Kasumi-1 (cell line): ENCODE measurements around the gene RSPH4A.
"Not testable (repeated sequence)": the region's sequence is repeated elsewhere in the genome, so short reads cannot be mapped to it uniquely, and the experiment has no call there.

Experiments
- DNase-seq, 2 experiments: peaks; one replicate each; lab custom pipeline; 2025; lab: John Stamatoyannopoulos, UW

RSPH4A gene

GRCh38 chr6:116615937-116616736 lies at the start of gene RSPH4A:
RSPH4A (plus strand) TSS chr6:116616479; CDS start chr6:116616624, 145 bp downstream.
- DNase-seq, result peak; percentile 99

DNA sequence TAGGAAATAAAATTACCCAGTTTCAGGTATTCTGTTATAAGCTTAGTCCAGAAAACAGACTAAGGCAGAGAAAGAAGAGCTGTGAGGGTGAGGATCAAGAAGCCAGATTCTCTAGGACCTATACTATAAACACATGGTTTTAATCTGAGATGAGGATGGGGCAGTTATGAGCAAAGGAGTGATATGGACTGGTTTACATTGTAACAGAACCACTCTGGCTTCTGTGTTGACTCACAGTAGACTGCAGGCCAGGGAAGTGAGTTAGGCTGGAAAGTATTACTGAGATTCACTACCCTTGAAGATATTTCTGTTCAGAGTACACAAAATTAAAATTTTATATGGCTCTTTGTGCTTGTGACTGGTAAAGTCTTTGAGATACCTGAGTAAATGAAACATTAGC lies 48.2 kb upstream of the RSPH4A start:
- DNase-seq, result no peak

- DNase-seq, result no peak
These were observed 47.2 kb upstream of the RSPH4A start for GRCh38 chr6:116568821-116569755.

DNA sequence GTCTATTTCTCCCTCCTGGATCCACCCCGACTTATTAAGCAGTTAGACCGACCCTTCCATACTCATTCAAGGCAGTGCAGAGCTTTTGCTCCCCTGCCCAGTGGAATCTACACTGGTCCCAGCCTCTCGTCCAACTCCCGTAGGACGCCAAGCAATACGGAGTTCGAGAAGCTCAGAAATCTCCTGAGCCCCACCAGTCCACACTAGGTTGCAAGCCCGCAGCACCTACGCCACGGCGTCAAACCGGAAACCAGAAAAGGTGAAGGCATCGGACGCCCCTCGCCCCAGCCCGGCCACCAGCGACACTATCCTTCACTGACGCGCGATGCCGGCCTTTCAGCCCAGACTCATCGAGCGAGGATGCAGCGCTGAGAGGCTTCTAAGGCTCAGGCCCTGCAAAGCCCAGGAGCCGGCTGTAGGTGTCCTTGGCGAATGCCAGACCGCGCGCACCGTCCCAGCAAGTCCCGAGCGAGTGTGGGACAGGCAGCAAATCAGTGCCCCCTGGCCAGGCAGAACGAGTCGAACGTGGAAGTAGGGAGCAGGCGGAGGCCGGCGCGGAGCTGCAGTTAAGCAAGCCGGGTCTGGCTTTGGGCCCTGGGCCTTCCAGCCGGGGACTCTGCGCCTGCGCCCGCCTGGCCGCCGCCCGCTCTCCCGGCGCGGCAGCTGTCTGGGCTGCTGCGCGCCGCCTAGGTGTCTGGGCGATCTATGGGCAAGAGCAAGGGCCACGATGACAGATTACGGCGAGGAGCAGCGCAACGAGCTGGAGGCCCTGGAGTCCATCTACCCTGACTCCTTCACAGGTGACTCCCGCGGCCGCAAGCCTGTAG lies 45.2 kb upstream of the RSPH4A start, which contains the start of gene RWDD1:
Gene RWDD1 (plus strand): TSS at position 649 of the 827 bp plus-strand sequence. CDS start 79 bp downstream, at position 728.
- peak; percentile 99 for DNase-seq

DNA sequence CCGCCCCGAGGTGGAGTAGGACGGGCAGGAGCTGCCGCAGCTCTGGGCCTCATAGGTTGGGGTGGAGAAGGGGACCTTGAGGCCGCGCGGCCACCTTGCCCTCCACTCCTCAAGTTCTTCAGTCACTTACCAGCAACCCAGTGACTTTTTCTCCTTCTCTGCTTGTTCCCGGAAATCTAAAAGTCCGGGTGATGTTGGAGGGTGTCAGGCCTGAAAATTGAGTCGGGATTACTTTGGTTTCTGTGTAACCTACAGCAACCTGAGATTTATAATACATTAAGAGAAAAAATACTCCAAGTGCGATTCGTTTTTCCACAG lies 44.6 kb upstream of the RSPH4A start:
- DNase-seq, result peak in 1 of 2 experiments; percentile 35

DNA sequence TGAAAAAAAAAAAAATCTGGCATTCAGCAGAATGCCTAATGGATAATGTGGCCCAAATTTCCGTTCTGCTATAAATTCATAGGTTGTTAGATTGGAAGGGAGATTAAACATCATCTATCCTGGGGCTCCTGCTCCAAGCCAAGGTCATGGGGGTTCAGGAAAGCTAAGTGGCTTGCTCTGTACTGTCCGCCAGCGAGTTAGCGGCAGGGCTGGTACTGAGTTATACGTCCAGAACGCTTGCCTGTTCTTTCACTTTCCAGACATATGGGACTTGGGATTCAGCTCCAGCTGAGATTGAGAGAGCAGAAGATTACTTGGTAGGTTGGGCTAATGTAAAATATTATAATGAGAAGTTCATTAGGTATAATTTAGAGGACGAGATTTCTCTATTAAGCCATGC lies 44.1 kb upstream of the RSPH4A start:
- DNase-seq, result peak; percentile 13 to 24

DNA sequence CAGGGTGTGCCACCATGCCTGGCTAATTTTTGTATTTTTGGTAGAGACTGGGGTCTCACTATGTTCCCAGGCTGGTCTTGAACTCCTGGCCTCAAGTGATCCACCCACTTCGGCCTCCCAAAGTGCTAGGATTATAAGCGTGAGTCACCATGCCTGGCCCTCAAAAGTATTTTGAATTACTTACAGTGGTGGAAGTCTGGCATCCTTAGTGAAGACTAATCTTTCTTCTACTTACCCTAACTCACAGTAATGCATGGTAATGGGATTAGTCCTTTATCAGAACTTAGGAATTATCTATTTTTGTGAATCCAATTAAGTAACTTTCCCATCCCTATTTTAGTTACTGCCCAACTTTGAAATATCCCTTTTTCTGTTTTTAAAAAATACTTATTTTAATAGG lies 41.1 kb upstream of the RSPH4A start:
- no peak for DNase-seq

GRCh38 chr6:116577486-116577885 lies 38.8 kb upstream of the RSPH4A start:
- no peak for DNase-seq

GRCh38 chr6:116578335-116578734 lies 37.9 kb upstream of the RSPH4A start:
- no peak for DNase-seq

DNA sequence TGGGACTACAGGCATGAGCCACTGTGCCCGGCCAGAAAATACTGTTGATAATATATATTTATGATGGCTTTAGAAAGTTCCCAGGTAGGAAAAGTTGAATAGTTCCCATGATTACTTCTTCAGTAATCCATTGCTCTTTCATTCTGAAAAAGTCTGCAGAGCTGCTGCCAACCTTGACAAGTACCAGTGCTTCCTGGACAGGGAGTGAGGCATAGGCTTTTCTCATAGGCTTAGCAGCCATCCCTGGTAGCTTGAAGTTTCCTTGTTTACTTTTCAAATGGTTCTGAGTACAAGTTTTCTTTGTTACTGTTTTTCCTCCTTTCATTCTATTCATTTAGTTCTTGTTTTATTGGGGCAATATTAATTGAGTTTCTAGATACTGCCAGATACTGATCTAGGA lies 37.1 kb upstream of the RSPH4A start:
- DNase-seq, result no peak

DNA sequence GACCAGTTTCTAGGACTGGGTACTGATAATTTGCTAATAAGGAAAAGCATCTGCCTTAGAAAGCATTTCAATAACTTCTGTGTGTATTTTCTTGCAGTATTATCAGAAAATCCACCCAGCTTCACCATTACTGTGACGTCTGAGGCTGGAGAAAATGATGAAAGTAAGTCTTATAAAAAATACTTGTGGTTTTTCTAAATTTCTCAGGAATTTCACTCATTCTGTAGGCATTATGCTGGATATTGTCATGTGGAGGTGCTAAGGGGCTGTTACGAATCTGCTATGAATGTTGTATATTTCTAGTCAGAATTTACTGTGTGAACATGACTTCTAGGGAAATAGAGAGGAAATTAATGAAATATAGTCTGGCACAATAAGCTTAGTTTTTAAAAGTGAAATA lies 36.1 kb upstream of the RSPH4A start:
- no peak for DNase-seq

GRCh38 chr6:116586276-116586675 lies 30.0 kb upstream of the RSPH4A start:
- DNase-seq, result no peak

DNA sequence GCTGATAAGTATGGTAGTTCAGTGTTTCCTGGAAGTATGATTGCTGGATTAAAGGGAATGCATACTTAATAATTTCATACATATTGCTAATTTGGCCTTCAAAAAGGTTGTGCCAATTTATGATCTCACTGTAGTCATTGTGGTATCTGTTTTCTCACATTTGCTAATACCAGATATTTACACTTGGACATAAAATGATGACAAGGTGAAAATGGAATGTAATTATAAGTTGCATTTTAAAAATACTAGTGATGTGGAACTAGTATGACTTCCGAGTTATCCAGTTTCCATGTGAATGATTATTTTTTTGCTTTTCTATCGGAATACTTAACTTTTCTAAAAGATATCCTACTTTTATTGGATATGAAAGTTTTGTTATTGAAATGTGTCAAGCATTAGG lies 29.5 kb upstream of the RSPH4A start:
- DNase-seq, result no peak

DNA sequence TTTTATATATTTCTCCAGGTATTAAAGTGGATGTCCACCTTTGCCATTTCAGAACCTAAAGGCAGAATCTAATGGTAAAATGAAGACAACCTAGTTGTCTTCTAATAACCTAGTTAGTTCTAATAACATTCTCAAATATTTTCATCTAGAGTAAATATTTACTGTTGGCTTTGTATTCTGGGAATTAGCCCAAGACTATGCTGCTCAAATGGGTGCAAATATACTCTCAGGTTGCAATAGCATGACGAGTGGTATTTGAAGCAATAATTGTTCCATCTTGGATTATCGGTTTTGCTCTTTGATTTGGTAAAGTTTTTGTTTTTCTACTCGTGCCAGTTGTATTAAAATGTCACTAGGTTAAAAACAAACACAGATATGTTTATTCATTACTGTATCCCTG lies 21.0 kb upstream of the RSPH4A start:
- no peak for DNase-seq

GRCh38 chr6:116596815-116597214 lies 19.5 kb upstream of the RSPH4A start:
- peak; percentile 10 to 25 for DNase-seq

GRCh38 chr6:116603916-116604315 lies 12.4 kb upstream of the RSPH4A start:
- not testable (repeated sequence) for DNase-seq

GRCh38 chr6:116604868-116605267 lies 11.4 kb upstream of the RSPH4A start:
- DNase-seq, result not testable (repeated sequence)

- no peak for DNase-seq
These were observed 10.3 kb upstream of the RSPH4A start for GRCh38 chr6:116605935-116606334.

DNA sequence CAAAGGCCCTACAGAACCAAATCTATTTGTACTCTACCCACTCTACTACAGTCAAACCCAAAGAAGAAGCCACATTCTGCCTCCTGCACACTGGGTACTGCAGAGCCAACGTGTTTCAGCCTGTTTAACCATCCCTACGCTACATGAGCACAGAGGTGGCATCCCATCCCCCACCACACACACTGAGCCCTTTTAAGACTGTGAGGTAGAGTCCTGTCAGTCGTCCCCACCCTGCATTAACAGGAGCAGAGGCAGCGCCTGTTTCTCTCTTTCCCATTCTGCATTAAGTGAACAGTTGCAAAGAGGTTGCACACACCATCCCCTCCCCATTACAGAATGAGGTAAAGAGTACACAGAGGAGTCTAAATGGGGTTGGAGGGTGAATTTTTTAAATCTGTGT lies 5.2 kb upstream of the RSPH4A start:
- no peak for DNase-seq

DNA sequence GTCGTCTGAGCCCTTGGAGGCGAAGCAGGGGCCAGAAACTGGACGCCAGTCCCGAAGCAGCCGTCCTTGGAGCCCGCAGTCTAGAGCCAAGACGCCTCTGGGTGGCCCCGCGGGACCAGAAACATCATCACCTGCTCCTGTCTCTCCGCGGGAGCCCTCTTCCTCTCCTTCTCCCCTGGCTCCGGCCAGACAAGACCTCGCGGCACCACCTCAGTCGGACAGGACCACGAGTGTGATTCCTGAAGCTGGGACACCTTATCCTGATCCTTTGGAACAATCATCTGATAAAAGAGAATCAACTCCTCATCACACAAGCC lies 416 bp downstream of the RSPH4A start:
- DNase-seq, result peak in 1 of 2 experiments; percentile 10

DNA sequence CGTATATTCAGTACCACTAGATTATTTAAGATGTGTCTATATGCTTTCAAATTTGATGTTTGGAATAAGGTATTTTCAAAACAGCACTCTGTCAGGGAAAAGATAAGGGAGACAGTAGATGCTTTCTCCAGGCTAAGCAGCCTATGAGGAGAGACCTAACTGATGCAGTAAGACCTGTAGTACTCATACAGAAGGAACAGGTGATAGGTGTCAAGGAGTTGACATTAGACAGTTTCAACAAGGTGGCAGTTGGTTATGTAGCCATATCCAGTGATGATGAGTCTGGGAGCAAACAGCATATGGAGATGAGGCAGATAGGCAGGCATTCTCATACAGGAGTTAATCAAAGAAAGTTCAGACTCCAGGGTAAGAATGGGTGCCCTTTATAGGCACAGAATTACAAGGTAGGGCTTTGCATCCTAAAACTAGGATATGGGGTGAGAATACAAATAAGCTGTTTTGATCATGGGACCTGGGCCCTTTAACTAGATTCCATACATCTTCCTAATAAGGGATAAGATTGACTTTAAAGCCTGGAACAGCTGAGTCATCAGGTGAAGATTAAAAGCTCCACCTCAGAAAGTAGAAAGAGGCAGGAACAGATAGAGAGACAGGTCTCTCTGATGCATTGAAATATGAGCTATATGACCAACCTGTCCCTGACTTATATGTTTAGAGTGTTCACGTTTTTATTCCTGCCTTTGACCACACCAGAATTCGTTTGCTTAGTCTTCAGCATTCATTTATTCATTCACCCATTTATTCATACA lies 7.9 kb downstream of the RSPH4A start:
- DNase-seq, result no peak
